22Rv1 (cell line): ENCODE results near the gene NTF4.

Source experiments
- CTCF ChIP-seq: fragments of 450-650 bp; IDR thresholded peaks from 2 replicates; pipeline ENCODE4 v1.5.1; 2017; ENCODE audit warnings: mild to moderate bottlenecking
- ZFX ChIP-seq: fragments of 450-650 bp; IDR thresholded peaks from 2 replicates; pipeline ENCODE4 v1.6.1; 2017; ENCODE audit warnings: antibody characterized with exemption, borderline replicate concordance

GRCh38 chr19:49065905-49066512, 1.4 kb upstream of the NTF4 start:
- TF ChIP-seq CTCF (no peak), ZFX (no peak)
